Esophagus muscularis mucosa (tissue), 3 donors: Measurements from ENCODE around the gene GNG7.

Source experiments
- CTCF ChIP-seq, 3 experiments: fragments of 200-600 bp in 2 of 3; fragments of 450-650 bp in 1 of 3; sonication (generic) in 2 of 3; IDR thresholded peaks; one replicate each; pipeline ENCODE4 v1.5.1; 2017 to 2019; ENCODE audit warnings: antibody characterized with exemption in 3 of 3, mild to moderate bottlenecking in 2 of 3, moderate library complexity in 1 of 3
- POLR2AphosphoS5 ChIP-seq, 2 donors: sonication (generic); formaldehyde crosslinking; IDR thresholded peaks; one replicate each; pipeline ENCODE4 v1.6.1; 2017; ENCODE audit warnings: antibody characterized with exemption in 2 of 2

GRCh38 chr19:2604747-2605329 lies 97.7 kb downstream of the GNG7 start:
- TF ChIP-seq CTCF (IDR thresholded peaks at IDR 0.05), result no peak
- no peak for TF ChIP-seq POLR2AphosphoS5 (IDR thresholded peaks at IDR 0.05)
